ENCODE results near the gene DOCK10.

DNA sequence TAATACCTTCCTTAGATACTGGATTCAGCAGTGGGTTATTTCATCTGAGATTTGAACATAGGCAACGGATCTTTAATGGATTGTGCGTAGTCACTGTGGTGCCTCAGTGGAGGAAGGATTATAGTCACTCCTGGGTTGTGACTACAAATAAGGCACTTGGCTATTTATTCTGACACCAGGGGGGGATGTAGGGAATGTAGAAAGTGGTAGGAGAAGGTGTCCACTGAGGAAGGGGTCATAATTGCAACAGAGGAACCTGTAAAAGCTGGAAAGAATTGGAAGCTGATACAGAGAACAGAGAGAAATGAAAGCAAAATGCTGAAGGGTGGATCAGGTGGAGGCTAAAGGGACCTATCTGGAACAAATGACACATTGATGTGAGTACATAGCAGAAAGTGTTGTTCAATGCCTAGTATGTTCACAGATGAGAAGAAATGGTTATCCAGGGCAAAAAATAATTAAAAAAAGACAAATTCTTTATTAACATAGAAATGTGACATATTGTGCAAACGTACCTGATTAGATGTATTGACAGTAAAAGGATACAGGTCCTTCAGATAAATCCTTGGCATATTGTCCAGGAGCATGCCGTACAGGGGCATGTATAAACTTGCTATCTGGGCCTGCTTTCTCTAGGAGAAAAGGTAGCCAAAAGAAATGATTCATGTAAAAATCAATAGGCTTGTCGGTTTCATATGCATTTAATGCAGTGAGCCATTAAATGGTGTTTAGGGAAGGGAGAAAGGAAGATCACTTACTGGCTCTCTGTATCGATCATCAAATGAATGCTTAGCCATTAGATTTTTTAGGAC is 234.9 kb downstream of the DOCK10 start:
- TF ChIP-seq, protein P1, sequence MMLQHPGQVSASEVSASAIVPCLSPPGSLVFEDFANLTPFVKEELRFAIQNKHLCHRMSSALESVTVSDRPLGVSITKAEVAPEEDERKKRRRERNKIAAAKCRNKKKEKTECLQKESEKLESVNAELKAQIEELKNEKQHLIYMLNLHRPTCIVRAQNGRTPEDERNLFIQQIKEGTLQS (CRISPR knock-in tag; conservative IDR thresholded peaks at IDR 0.05): no peak
- TF ChIP-seq, protein P2, sequence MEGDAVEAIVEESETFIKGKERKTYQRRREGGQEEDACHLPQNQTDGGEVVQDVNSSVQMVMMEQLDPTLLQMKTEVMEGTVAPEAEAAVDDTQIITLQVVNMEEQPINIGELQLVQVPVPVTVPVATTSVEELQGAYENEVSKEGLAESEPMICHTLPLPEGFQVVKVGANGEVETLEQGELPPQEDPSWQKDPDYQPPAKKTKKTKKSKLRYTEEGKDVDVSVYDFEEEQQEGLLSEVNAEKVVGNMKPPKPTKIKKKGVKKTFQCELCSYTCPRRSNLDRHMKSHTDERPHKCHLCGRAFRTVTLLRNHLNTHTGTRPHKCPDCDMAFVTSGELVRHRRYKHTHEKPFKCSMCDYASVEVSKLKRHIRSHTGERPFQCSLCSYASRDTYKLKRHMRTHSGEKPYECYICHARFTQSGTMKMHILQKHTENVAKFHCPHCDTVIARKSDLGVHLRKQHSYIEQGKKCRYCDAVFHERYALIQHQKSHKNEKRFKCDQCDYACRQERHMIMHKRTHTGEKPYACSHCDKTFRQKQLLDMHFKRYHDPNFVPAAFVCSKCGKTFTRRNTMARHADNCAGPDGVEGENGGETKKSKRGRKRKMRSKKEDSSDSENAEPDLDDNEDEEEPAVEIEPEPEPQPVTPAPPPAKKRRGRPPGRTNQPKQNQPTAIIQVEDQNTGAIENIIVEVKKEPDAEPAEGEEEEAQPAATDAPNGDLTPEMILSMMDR (IDR thresholded peaks at IDR 0.05): no peak
- TF ChIP-seq, protein P3, sequence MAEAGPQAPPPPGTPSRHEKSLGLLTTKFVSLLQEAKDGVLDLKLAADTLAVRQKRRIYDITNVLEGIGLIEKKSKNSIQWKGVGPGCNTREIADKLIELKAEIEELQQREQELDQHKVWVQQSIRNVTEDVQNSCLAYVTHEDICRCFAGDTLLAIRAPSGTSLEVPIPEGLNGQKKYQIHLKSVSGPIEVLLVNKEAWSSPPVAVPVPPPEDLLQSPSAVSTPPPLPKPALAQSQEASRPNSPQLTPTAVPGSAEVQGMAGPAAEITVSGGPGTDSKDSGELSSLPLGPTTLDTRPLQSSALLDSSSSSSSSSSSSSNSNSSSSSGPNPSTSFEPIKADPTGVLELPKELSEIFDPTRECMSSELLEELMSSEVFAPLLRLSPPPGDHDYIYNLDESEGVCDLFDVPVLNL (CRISPR knock-in tag; IDR thresholded peaks at IDR 0.05; ENCODE audit: borderline replicate concordance, low read depth): no peak
- TF ChIP-seq, protein P4, sequence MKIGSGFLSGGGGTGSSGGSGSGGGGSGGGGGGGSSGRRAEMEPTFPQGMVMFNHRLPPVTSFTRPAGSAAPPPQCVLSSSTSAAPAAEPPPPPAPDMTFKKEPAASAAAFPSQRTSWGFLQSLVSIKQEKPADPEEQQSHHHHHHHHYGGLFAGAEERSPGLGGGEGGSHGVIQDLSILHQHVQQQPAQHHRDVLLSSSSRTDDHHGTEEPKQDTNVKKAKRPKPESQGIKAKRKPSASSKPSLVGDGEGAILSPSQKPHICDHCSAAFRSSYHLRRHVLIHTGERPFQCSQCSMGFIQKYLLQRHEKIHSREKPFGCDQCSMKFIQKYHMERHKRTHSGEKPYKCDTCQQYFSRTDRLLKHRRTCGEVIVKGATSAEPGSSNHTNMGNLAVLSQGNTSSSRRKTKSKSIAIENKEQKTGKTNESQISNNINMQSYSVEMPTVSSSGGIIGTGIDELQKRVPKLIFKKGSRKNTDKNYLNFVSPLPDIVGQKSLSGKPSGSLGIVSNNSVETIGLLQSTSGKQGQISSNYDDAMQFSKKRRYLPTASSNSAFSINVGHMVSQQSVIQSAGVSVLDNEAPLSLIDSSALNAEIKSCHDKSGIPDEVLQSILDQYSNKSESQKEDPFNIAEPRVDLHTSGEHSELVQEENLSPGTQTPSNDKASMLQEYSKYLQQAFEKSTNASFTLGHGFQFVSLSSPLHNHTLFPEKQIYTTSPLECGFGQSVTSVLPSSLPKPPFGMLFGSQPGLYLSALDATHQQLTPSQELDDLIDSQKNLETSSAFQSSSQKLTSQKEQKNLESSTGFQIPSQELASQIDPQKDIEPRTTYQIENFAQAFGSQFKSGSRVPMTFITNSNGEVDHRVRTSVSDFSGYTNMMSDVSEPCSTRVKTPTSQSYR (CRISPR knock-in tag; IDR thresholded peaks at IDR 0.05): no peak
- TF ChIP-seq, protein P5, sequence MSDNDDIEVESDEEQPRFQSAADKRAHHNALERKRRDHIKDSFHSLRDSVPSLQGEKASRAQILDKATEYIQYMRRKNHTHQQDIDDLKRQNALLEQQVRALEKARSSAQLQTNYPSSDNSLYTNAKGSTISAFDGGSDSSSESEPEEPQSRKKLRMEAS (CRISPR knock-in tag; IDR thresholded peaks at IDR 0.05): no peak
- TF ChIP-seq TEAD4 (CRISPR knock-in tag; IDR thresholded peaks at IDR 0.05) (no peak), NR2C2 (CRISPR knock-in tag; IDR thresholded peaks at IDR 0.05) (no peak), ZNF232 (CRISPR knock-in tag; IDR thresholded peaks at IDR 0.05) (no peak), JUN (CRISPR knock-in tag; IDR thresholded peaks at IDR 0.05) (no peak), ZNF671 (CRISPR knock-in tag; IDR thresholded peaks at IDR 0.05) (no peak)
- TF ChIP-seq, protein P6, sequence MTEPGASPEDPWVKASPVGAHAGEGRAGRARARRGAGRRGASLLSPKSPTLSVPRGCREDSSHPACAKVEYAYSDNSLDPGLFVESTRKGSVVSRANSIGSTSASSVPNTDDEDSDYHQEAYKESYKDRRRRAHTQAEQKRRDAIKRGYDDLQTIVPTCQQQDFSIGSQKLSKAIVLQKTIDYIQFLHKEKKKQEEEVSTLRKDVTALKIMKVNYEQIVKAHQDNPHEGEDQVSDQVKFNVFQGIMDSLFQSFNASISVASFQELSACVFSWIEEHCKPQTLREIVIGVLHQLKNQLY (CRISPR knock-in tag; IDR thresholded peaks at IDR 0.05): no peak
